GM19043 (cell line): ENCODE results near the gene ENTREP1.
"Not testable (repeated sequence)": the region's sequence is repeated elsewhere in the genome, so short reads cannot be mapped to it uniquely, and the experiment has no call there.

ENCODE experiments used
- ATAC-seq: cut with Tn5 transposase; IDR thresholded peaks from one replicate; pipeline ENCODE4 v1.9.1; 2021; ENCODE audit warnings: low read depth; ENCODE audit not compliant: unreplicated experiment

Gene ENTREP1

DNA sequence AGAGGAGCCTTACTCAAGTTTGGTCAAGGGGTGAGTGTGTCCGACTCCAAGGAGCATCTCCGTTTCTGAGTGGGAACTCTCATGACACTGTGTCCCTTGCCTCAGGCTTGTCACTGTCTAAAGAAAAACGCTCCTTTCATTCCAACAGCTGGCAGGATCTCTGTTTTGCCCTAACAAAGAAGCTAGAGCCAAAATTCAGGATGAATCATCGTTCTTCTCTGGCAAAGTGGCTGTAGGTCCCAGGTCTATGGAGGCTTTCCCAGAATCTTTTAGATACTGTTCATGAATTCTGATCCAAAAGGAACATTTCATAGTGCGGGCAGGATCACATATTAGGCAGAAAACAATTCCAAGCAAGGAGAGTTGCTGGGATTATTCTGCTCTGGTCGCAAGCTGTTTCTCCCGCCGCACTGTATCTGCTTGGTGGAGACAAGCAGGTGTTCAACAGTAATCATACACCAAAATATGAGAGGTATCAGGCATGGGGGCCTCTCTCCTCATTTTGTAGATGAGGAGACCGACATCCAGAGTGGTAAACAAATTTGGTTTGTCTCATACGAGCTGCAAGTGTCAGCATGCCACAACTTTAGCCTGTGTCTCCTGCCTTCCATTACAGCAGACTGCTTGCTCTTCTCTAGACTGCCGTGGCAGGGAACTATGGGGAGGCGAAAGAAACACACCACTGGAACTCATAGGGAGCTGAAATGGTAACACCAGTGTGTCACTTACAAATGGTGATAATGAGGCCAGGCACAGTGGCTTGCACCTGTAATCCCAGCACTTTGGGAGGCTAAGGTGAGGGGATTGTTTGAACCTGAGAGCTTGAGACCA, 72.6 kb downstream of the ENTREP1 start:
- no peak for ATAC-seq

DNA sequence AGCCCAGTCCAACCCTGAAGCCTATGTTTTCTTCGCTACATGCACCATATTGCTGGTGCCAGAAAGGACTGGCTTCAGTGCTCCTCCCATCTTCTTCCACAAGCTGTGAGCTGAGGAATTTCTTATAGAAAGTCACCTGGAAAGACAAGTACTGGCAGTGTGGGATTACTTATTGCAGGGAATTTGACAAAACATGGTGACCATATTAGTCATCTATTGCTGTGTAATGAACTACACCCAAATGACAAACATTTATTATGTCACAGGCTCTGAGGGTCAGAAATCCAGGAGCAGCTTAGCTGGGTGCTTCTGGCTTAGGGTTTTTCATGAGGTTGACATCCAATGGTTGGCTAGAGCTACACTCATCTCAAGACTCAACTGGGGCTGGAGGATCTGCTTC, 75.5 kb downstream of the ENTREP1 start:
- no peak for ATAC-seq

DNA sequence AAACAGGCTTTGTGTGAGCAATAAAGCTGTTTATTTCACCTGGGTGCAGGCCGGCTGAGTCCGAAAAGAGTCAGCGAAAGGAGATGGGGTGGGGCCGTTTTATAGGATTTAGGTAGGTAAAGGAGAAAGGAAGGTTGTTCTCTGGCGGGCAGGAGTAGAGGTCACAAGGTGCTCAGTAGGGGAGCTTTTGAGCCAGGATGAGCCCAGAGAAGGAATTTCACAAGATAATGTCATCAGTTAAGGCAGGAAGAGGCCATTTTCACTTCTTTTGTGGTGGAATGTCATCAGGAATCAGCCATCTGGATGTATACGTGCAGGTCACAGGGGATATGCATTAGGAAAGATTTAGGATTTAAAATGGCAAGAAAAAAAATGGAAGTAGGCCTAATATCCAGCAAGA, 84.9 kb downstream of the ENTREP1 start:
- not testable (repeated sequence) for ATAC-seq

DNA sequence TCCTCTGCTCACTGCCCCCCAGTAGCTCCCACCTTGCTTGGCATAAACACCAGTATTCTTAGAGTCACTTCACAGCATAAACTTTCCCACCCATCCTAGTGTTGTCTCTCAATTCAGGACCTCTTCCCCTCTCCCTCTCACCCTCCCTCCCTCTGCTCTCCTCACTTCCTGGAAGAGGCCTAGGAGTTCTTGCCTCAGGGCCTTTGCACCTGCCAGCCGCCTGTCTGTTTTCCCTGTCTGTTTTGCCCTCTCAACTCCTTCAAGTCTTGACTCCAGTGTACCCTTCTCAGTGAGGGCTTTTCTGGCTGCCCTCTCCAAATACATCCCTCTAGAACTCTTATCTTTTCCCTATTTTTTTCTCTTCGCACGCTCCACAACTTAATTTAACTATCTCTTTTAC, 86.2 kb downstream of the ENTREP1 start:
- no peak for ATAC-seq

DNA sequence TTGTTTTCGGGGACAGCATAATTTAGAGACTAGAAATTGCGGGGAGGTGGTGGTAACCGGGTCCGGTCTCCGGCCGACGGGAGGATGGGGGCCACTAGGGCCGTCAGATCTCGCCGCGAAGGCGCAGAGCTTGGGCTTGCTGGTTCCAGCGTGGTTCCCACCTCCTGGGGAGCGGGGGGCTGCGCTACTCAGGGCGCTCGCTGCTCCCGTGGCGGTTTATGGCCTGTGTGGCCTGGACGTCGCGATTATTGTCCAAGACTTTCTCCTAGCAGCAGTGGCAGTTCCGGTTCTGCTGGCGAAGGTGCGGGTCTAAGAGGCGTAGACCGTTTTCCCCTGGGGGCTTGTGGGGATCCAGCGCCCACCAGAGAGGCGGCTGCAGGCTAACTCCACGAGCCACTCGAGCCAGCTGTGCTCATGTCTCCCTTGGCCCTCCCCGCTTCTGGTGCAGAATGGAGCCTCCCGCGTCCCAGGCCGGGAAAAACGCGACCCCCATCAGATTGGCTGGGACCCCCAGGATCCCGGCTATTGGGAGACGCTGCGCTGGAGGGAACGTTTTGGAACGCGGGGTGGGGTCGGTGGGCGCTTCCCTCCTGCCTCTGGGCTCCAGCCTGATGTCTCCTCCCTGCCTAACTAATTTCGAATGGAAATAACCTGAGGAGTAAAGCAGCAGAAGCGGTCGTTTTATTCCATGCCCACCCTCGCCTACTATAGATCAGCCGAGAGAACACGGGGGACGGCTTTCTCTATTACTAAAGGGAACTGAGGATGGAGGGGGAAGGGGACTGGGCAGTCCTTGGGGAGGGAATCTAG, 87.1 kb downstream of the ENTREP1 start:
- no peak for ATAC-seq

DNA sequence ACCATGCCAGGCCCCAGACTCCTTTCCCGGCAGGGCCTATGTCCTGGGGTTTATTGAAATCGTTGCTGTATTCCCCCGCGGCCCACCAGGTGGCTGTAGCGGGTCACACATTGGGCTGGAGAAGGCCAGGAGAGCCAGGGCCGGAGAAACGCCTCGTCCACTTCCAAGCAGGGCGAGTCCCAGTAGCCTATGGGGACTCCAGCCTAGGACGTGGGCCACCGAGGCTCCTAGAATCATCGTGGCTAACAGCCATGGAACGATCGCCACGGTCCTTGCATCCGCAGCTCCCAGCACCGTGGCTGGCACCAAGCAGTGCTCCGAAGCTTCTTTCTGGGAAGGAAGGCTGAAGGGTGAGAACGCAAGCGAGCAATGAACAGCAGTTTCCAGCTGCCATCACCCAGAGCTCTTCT, 87.7 kb downstream of the ENTREP1 start:
- no peak for ATAC-seq

DNA sequence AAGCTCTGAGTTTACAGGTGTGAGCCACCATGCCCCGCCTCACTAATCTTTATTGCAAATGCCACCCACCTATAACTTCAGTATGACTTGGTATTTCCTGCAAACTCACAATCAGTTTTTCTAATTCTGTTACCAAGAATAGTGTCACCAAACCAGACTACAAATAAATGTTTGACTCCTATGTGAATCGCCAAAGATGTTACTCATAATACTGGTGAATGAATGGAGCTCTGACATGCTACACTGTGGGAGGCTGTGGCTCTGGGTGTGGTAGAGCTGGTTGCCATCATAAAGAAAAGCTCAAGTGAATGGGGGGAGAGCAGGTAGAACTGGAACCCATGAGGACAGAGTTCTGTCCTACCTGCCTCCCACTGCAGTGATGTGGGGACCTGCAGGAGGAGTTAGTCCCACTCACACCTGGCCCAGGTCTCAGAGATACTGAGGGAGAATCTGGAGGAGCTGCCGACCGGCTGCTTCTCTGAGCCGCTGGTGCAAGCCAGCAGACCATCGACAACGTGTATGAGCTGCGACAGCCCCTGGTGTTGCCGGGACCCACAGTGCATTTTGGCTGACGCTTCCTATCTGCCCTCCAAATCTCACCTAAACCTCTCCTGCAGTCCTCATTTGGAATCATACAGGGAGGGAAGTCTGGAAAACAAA, 95.7 kb downstream of the ENTREP1 start:
- no peak for ATAC-seq

DNA sequence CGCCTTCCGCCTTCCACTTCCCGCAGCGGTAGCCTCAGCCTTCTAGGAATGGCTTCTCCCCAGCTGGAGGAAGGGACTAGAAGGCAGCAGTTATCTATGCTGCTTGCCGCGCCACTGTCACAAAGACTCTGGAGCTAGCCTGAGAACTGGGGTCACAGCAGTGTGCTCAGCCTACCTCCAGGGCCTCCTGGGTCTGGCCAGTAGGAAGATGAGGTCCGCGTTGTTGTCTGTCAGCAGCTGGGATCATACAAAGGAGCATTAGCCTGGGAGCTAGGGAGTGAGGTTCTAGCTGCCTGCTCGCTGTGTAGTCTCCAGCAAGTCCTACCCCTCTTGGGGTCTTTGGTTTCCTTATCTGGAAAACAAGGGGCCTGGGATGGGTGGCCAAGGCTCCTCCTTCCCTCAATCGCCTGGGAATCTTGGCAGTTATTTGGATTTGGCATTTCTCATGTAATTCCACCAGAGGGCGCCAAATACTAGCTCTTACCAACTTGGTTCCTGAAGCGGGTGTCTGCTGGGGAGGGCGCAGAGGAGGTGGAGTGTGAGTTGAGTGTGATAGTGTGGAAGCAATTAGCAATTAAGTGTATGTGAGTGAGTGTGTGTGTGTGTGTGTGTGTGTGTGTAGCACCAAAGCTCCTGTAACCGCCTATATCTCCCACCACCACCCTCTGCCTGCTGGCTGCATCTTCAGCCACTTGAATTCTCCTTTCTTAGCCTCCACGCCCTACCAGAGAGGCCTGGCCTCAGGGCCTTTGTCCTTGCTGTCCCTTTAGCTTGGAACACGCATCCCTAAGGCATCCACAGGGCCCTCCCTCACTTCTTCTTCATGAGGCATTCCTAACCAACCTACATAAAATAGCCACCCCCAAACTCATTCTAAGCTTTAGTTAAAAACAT, 97.1 kb downstream of the ENTREP1 start:
- ATAC-seq = peak; percentile 71

DNA sequence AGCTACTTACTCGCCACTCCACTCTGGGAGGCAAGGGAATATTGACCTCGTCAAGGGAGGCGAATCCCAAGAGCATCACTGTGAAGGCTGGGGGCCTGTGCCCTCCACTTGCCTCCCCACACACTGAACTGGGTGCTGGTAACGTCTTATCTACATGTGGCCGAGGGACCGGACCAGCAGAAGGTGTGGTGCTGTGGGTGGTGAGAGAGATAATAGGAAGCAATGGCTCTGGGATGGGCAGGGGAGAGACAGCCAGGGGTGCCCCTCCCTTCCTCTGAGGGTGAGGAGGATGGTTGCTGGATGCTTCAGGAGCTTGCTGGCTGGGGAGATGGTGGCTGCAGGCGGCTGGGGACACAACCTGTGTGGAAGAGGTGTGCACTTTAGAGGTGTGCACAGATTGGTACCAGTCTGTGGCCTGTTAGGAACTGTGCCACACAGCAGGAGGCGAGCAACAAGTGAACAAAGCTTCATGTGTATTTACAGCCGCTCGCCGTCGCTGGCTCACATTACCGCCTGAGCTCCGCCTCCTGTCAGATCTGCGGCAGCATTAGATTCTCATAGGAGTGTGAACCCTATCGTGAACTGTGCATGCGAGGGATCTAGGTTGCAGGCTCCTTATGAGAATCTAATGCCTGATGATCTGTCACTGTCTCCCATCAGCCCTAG, 100.3 kb downstream of the ENTREP1 start:
- no peak for ATAC-seq

DNA sequence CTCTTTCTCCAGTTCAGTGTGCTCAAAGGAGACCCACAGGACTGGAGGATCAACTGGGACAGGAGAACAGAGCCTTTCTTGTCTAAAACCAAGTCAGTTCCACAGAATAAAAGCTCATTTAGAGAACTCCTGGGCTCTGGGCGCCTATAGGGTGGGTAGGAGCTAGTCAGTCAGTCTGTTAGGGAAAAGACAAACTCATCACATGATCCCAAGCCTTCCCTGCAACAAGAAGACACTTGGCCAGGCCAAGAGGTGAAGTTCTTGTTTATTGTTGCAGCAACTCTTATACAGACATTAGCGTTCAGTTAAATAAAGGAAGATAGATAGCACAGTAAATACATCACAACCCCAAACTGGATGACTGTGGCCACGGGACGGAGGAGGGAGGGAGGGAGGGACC, 102.3 kb downstream of the ENTREP1 start:
- no peak for ATAC-seq

DNA sequence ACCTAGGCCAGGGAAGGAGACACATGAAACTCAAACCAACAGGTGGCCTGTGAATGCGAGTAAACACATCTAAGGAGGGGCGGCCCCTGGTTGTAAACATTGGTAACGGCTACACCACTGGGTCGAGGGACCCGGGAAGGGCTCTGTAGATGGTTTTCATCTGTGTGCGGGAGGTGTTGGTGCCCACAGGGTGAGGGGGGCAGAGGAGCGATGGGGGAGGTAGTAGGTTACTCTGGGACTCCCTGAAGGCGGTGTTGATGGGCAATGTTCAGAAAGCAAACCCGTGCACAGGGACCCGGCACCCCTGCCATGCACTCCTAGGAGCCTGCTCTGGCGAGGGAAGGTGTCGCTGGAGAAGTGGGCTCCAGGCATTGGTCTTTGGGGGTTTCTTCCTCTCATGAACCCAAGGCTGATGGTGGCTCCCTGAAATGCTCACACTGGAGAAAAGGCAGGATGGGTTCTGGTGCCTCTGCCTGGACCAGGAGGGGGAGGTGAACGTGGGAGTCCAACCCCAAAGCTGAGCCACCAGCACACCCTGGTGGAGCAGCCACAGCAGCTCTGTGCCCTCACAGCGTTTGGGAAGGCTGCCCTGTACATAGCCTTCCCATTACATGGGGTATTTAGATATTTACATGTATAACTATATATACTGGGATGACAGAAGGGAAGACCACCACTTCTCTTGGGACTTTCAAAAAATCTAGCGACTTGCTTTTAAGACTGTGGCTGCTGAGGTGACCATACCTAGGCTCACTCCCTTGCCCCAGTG, 103.2 kb downstream of the ENTREP1 start:
- no peak for ATAC-seq

DNA sequence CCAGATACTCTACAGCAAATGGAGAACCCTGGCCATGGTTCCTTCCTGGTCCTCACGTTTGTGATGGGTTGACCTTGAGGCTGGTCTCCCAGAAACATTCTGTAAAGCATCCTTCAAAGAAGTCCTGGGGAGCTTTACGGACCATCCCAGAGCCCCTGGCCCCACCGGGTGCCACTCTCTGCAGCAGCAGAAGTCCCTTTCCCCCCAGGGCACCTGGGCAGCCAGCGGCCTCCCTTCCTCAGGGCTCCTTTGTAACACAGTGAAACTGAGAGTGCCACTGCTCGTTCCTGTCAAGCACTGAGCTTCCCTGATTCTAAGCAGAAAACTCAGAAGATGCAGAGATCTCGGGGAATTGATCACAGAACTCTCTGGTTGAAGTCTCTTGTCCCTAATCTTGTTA, 104.3 kb downstream of the ENTREP1 start:
- ATAC-seq = no peak

DNA sequence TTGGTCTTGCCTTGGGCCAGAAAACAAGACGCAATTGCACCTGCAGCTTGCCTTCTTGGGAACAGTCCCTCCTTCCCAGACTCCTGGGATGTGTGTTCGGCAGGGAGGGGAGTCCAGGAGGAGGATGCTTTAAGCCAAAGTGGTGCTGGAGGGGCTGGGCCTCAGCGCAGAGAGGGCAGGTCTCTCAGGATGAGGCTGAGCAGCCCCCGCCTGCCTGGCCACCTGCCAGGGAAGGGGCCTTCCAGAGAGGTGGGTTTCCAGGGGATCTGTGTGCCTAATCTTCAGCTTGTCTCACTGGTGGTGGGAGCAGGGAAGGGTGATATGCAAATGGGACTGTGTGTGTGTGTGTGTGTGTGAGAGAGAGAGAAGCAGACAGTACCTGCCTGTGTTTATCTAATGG, 105.2 kb downstream of the ENTREP1 start:
- ATAC-seq = no peak

DNA sequence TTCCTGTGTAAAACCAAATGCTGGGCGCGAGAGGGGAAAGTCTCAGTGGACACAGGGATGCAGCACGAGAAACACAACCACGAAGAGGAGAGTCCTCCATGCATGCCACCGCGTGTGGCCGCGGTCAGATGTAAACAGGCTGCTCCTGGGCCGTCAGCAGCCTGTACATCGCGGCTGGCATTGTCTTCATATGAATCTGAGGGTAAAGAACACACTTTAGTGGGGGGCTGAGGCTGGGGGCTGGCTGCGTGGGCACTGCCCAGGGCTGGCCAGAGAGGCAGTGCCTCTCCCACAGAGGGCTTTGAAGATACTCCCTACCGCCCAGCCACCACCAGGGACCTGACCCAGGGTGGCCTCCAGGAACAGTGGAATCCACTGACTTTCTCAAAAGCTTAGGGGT, 106.2 kb downstream of the ENTREP1 start:
- no peak for ATAC-seq

DNA sequence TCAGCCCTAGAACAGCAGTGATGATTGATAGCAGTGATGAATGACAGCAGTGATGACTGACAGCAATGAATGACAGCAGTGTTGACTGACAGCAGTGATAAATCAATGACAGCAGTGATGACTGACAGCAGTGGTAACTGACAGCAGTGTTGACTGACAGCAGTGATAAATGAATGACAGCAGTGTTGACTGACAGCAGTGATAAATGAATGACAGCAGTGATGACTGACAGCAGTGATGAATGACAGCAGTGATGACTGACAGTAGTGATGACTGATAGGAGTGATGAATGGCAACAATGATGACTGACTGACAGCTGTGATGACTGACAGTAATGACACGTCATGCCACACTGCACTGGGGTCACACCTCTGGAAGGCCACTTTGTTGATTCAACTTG, 106.8 kb downstream of the ENTREP1 start:
- ATAC-seq = no peak

DNA sequence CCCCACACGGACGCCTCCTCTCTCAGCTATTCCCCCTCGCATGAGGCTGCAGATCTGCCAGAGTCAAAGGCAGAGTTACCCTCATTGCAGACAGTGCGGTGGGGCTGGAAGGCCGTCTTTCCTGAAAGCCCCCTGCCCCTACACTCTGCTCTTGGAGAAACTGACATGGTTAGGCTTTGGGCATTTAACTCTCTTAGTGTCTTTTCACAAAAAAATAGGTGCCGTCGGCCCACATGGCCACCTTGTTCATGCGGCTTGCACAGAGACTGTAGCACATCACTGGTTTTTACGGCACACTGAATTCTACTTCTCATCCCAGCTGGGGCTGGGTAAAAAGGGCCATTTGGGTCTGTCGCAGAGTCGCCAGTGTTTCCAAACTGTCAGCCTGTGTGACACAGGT, 107.6 kb downstream of the ENTREP1 start:
- ATAC-seq = no peak

DNA sequence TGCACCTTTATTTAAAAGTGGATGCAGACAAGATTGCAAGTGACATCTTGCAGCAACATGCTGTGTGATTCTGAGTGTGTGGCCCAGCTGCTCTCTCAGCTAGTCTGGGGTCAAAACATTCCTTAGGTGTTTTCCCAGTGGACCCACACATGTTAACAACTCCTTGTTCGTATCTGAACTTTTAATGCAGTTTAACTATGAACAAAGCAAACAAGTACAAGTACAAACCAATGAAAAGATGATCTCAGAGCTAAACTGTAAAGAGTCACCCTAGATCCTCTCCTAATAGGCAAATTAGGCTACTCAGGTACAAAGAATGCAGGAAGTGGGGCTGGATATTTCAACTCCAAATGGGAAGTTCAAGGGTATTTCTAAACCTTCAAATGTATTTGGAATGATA, 108.4 kb downstream of the ENTREP1 start:
- ATAC-seq = no peak

DNA sequence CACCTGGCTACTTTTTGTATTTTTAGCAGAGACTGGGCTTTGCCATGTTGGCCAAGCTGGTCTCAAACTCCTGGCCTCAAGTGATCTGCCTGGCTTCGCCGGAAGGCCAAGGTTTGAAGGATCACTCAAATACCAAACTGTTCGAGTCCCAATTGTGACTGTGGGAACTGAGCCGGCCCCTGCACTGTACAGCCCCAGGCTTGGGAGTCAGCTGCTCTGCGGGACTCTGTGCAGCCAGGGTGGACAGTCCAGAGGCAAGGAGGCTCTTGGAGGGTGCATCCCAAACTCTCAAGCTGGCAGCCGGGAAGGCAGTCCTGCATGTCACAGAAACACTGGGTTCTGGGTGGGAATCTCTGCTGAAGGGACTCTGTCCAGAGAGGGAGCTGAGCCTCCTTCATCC, 109.0 kb downstream of the ENTREP1 start:
- no peak for ATAC-seq

DNA sequence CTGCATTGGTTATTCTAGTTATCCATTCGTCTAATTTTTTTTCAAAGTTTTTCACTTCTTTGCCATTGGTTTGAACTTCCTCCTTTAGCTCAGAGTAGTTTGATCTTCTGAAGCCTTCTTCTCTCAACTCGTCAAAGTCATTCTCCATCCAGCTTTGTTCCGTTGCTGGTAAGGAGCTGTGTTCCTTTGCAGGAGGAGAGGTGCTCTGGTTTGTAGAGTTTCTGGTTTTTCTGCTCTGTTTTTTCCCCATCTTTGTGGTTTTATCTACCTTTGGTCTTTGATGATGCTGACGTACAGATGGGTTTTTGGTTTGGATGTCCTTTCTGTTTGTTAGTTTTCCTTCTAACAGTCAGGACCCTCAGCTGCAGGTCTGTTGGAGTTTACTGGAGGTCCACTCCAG, 114.6 kb downstream of the ENTREP1 start:
- ATAC-seq = not testable (repeated sequence)
